ENCODE data around the gene DCC.

GRCh38 chr18:53080687-53081086 is 740.7 kb downstream of the DCC start:
- TF ChIP-seq CTCF (IDR thresholded peaks at IDR 0.05): no peak
- no peak for TF ChIP-seq POLR2A (IDR thresholded peaks at IDR 0.05)

Measured in body of pancreas (tissue), 4 donors.